Kidney (tissue), 14 donors: ENCODE data around the gene TRIO. TPM values are rescaled to one million over a fixed set of nuclear protein-coding genes. Genes with fewer than 3 reads are reported as not detected.

Experiments used
- DNase-seq, 5 donors: peaks; one replicate each; pipeline ENCODE4 v3.0.0-alpha.2; 2013 to 2020
- FAIRE-seq: peaks from 2 replicates; lab custom pipeline; 2012; peaks lifted over from hg19 to GRCh38; lab: Jason Lieb, UNC
- H3K27ac ChIP-seq, 2 donors: one replicate each; pipeline ENCODE4 v1.7.0; 2013; ENCODE audit warnings: low read depth in 2 of 2, low read length in 2 of 2, inconsistent platforms in 1 of 2
- H3K27me3 ChIP-seq: one replicate; pipeline ENCODE4 v1.7.1; 2013; ENCODE audit warnings: low read length, inconsistent platforms; ENCODE audit not compliant: control insufficient read depth, insufficient read depth
- H3K36me3 ChIP-seq, 3 donors: one replicate each; pipeline versions ENCODE4 v1.7.0 to v1.7.1; 2013; ENCODE audit warnings: low read length in 3 of 3, control low read depth in 1 of 3, inconsistent platforms in 1 of 3; ENCODE audit not compliant: insufficient read depth in 3 of 3, control insufficient read depth in 2 of 3
- H3K4me1 ChIP-seq, 3 donors: one replicate each; pipeline versions ENCODE4 v1.7.0 to v1.7.1; 2013; ENCODE audit warnings: low read length in 3 of 3, inconsistent platforms in 1 of 3, low read depth in 1 of 3; ENCODE audit not compliant: control insufficient read depth in 2 of 3, insufficient read depth in 2 of 3
- H3K4me3 ChIP-seq, 3 donors: one replicate each; pipeline versions ENCODE4 v1.7.0 to v1.8.1; 2013; ENCODE audit warnings: low read length in 3 of 3, control low read depth in 1 of 3, inconsistent platforms in 1 of 3
- H3K9ac ChIP-seq, 3 donors: one replicate each; pipeline versions ENCODE4 v1.7.0 to v1.7.1; 2013; ENCODE audit warnings: low read length in 3 of 3, control low read depth in 1 of 3, inconsistent platforms in 1 of 3
- H3K9me3 ChIP-seq, 3 donors: one replicate each; pipeline versions ENCODE4 v1.7.0 to v1.7.1; 2013; ENCODE audit warnings: low read length in 3 of 3, control low read depth in 1 of 3, inconsistent platforms in 1 of 3; ENCODE audit not compliant: control insufficient read depth in 2 of 3, insufficient read depth in 1 of 3
- CTCF ChIP-seq: IDR thresholded peaks from 3 replicates; pipeline ENCODE4 v1.5.1; 2012; ENCODE audit warnings: mild to moderate bottlenecking, moderate library complexity, borderline replicate concordance; ENCODE audit not compliant: insufficient read depth; ENCODE audit errors: extremely low read depth
- intact Hi-C: fragments of 100-400 bp; cut with DNase I; formaldehyde crosslinking; loops from one replicate; pipeline ENCODE4 v1.11.1; 2022
- polyA plus RNA-seq: library from polyadenylated mRNA; stranded (reverse); fragments of 350-450 nt; fragmentation: Illumina TruSeq; extraction: RNeasy Lipid Tissue Mini Kit (QIAGEN cat#74804); gene quantifications from one replicate; pipeline ENCODE4 v1.2.3, GENCODE V29; 2014; ENCODE audit warnings: low read depth, low replicate concordance; ENCODE audit not compliant: insufficient read depth
- total RNA-seq: library from RNA; stranded (reverse); fragmentation: NEBNext Ultra II Directional; extraction: Animal tissue kit (Norgen Biotek cat#: 25700); gene quantifications from one replicate; pipeline ENCODE4 v1.2.1, GENCODE V29; 2021
- donor health status: control.
- donor health status: control.
- donor health status: control.
- donor health status: control.
- donor health status: control.
- donor health status: DM: yes; HTN: yes; CAD: no.
- donor health status: Normal renal cell carcinoma (clear cell type).

TRIO gene
- total and polyA plus RNA-seq, 2 donors from 2014 or later: 9.5 to 149 TPM

- no peaks in the 10 kb centered on the region for H3K4me1 ChIP-seq
- intact Hi-C loops: no loop called here
- no peaks in the 10 kb centered on the region for H3K9me3 ChIP-seq
- H3K4me3 ChIP-seq: no peak overlapping the region
- H3K9ac ChIP-seq: no peak overlapping the region
- DNase-seq (no peak), FAIRE-seq (no peak)
- no peak for TF ChIP-seq CTCF
- no peak overlapping the region for H3K27ac ChIP-seq
- no peaks in the 10 kb centered on the region for H3K27me3 ChIP-seq
- H3K36me3 ChIP-seq: peaks cover 5 to 23% (median 6%) of the 10 kb centered on the region in 3 donors
Measured at GRCh38 chr5:14506661-14507060, 363.5 kb downstream of the TRIO start.

- H3K4me3 ChIP-seq: no peak overlapping the region
- DNase-seq (no peak), FAIRE-seq (no peak)
- peaks cover 4 to 18% (median 5%) of the 10 kb centered on the region in 3 donors for H3K36me3 ChIP-seq
- intact Hi-C loops: no loop called here
- no peaks in the 10 kb centered on the region for H3K9me3 ChIP-seq
- no peak overlapping the region for H3K9ac ChIP-seq
- TF ChIP-seq CTCF: no peak
- H3K27ac ChIP-seq: no peak overlapping the region
- H3K27me3 ChIP-seq: no peaks in the 10 kb centered on the region
- H3K4me1 ChIP-seq: no peaks in the 10 kb centered on the region
Measured at GRCh38 chr5:14507156-14507941, 364.2 kb downstream of the TRIO start.

GRCh38 chr5:14508046-14508445, 364.9 kb downstream of the TRIO start:
- no peak for TF ChIP-seq CTCF
- Histone ChIP-seq H3K9me3 (no peaks in the 10 kb centered on the region), H3K4me1 (no peaks in the 10 kb centered on the region), H3K27me3 (no peaks in the 10 kb centered on the region), H3K4me3 (no peak overlapping the region), H3K36me3 (peaks cover 4 to 11% (median 4%) of the 10 kb centered on the region in 3 donors), H3K9ac (no peak overlapping the region), H3K27ac (no peak overlapping the region)
- DNase-seq: no peak
- intact Hi-C loops: no loop called here
- no peak for FAIRE-seq

- TF ChIP-seq CTCF: no peak
- H3K4me3 ChIP-seq: no peak overlapping the region
- no peaks in the 10 kb centered on the region for H3K27me3 ChIP-seq
- H3K27ac ChIP-seq: no peak overlapping the region
- intact Hi-C loops: no loop called here
- DNase-seq (no peak), FAIRE-seq (no peak)
- H3K4me1 ChIP-seq: no peaks in the 10 kb centered on the region
- H3K36me3 ChIP-seq: peaks cover 2 to 3% (median 2%) of the 10 kb centered on the region in 3 donors
- H3K9ac ChIP-seq: no peak overlapping the region
- no peaks in the 10 kb centered on the region for H3K9me3 ChIP-seq
Measured at GRCh38 chr5:14509556-14509955, 366.4 kb downstream of the TRIO start.
